Cardiac septum (tissue), 1 donor: ENCODE data around the gene AKAP13. TPM values are rescaled to one million over a fixed set of nuclear protein-coding genes. Genes with fewer than 3 reads are reported as not detected.

Experiments
- DNase-seq: peaks from one replicate; pipeline ENCODE4 v3.0.0-alpha.2; 2020; ENCODE audit warnings: low spot score
- intact Hi-C: fragments of 100-400 bp; cut with DNase I; formaldehyde crosslinking; loops from one replicate; pipeline ENCODE4 v1.14.0; 2022
- total RNA-seq: library from RNA; stranded (reverse); fragmentation: NEBNext Ultra II Directional; extraction: Animal tissue kit (Norgen Biotek cat#: 25700); gene quantifications from one replicate; pipeline ENCODE4 v1.2.1, GENCODE V29; 2021
- donor health status: DM: no; HTN: no; CAD: no.

AKAP13 gene
- total RNA-seq, 1 donor from 2014 or later: 458 TPM

GRCh38 chr15:85745525-85746150 lies 365.2 kb downstream of the AKAP13 start:
- DNase-seq: peak; percentile 71
- intact Hi-C loops: no loop called here

DNA sequence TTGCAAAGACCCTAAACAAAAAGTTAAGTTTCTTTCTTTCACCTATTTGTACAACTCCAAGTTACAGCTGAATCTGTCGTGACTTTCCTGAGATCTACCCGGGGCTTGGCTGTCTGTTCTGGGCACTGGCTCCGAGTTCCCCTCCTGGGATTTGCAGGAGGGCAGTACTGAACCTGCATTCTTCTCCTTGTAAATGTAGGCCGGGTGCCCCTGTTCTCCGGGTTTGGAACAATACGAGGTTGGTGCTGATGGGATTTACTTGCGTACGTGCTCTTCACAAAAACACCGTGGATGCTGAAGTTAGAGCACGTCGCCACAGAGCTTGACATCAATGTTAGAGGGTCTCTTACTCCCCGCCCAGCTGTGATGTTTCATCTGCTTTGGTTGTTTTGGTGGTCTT lies 366.2 kb downstream of the AKAP13 start:
- intact Hi-C loops: no loop called here
- no peak for DNase-seq

DNA sequence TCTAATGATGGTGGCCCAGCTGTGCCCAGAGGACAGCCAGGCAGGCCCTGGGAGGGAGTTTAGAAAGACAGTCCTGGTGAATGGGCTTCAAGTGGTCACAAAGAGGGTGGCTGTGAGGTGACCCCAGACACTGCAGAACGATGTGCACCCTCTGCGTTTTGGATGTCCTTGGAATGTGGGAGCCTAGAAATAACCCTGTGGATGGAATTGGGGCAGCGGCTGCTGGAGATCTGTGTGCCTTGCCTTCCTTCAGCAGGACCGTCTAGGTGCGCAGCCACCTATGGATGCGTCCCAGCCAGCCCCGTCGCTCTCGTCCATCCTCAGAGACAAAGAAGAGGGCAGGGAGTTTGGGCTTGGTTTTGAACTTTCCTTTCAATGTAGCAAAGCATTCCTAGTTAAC lies 367.8 kb downstream of the AKAP13 start:
- intact Hi-C loops: no loop called here
- DNase-seq: no peak

DNA sequence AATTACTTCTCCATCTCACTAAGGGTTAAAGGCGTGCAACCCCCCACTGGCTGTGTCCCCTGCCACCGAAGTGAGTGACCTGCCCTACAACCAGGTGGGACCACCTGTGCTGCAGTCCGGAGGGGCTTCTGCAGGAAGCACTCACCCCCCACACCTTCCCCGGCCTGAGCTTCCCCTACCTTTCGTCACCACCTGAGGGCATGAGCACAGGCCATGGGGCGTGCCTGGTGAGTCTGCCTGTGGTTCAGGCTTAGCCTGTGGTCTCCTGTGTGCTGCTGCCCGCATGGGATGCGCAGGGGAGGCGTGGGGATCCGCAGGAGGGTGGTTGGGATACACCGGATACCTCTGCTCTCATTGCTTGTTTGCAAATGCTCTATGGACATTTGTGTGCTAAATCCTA lies 368.3 kb downstream of the AKAP13 start:
- intact Hi-C loops: no loop called here
- DNase-seq: no peak

GRCh38 chr15:85749261-85750151 lies 369.1 kb downstream of the AKAP13 start:
- intact Hi-C loops: no loop called here
- peak; percentile 76 for DNase-seq

GRCh38 chr15:85750319-85751290 lies 370.2 kb downstream of the AKAP13 start:
- DNase-seq: peak; percentile 91
- intact Hi-C loops: no loop called here

DNA sequence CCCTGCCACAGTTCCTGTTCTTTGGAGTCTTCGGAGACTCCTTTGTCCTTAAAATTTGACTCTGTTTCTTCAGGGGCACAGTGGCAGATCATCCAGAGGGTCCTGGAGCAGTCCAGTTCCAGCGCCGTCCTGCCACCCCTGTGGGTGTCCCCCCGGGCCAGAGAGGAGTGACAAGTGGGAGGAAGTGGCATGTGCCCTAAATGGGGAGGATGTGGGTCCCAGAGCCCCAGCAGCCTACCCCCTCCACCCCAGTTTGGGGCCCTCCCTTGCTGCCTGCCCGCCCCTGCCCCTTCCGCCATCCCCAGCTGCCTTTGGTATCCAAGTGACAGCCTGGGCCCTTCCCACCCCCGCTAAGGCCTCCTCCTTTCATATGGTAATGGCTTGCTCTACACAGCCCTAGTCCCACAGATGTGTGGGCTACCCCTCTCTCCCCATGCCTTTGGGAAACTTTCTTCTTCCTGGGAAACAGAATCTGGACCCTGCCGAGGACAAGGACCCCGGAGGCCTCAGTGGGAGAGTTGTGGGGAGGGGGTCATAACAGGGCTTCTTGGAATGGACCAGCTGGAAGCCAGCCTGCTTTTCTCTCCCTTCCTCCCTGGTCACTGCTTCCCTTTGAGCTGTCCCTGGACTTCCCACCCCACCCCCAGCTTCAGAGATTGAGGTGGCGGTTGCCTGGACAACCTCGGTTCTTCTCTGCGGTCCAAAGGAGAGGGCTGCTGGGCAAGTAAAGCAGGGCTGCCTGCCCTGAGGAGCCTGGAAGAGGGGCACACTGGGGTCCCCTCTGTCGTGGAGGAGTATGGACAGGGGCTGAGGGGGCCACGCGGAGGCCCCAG lies 371.1 kb downstream of the AKAP13 start:
- intact Hi-C loops: no loop called here
- DNase-seq: peak; percentile 67

DNA sequence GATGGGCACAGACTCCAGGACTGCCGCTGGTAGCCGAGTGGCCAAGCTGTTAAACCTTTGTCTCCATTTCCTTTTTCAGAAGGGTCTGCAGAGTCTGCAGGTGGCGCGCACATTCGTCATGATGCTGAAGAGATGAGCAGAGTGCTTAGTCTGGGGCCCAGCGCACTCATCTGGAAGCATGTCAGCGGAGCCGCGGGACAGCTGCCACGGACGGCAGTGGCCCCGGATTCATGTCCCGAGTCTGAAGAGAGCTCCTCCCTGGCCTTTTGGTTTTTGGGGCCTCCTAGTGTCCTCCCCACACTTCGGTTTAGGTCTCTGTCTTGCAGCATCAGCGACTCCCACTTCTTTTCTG lies 371.7 kb downstream of the AKAP13 start:
- intact Hi-C loops: no loop called here
- DNase-seq: peak; percentile 71

DNA sequence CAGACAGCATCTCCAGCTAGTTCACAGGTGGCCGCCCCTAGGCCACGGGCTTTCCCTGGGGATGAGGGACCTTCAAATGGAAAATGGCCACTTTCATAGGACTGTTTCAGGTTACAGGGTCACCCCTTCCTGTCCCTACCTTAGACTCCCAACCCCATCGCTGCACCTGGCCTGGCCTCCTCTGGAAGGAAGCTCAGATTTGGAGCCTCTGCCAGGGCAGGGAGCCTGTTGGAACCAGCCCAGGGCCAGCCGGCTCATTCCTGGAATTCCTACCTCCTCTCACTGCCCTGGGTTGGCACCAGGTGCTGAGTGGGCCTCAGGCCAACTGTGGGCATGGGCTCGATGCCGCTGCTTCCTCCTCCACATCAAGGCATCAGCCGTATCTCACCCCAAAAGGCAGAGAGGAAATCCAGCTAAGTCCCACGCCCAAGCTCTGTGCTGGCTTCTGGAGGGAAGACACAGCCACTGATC lies 372.1 kb downstream of the AKAP13 start:
- intact Hi-C loops: no loop called here
- peak; percentile 72 for DNase-seq

GRCh38 chr15:85753261-85753660 lies 372.9 kb downstream of the AKAP13 start:
- no peak for DNase-seq
- intact Hi-C loops: no loop called here

DNA sequence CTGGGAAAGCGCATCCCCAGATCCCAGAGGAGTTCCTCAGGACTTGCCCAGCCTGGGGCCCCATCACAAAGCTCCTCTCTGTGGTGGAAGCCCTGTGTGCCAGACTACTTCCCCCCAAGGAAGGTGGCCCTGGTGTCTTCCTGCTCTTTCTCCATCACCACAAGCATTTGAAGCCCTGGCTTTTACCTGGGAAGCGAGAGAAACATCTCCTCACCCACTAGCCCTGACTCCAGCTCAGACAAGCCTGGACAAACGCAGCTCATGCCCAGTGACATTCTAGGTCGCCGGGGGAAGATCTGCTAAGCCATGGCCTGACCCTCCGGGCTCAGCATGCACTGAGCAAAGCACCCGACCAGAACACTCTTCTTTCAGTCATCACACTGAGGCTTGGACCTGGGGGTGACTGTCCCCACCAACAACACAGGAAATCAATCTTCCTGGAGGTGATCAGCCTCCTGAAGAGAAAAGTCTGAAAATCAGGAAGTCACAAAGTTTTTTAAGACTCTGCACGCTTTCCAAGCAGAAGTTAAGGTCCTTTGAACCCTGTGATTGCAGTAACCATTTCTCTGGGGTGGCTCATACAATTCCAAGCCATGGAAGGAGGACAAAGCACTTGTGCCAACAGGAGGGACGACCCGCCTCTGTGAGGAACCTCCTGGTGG lies 373.5 kb downstream of the AKAP13 start:
- intact Hi-C loops: no loop called here
- DNase-seq: peak; percentile 57

DNA sequence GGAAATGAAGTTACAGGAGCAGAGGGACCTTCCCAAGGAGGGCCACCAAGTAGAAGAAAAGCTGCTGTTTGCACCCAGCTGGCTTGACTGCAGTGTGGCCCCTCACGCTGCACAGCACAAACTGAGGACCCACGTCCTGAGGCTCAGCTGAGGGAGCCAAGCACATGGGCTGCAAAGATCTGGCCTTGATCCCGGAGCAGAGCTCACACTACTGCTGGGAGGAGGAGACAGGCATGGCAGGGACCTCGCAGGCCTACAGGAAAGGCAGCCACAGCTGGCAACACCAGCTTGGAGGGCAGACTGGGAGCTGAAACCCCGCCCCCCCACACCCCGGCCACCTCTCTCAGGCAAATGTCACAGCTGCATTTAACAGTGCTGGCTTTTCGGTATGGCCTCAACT lies 374.6 kb downstream of the AKAP13 start:
- intact Hi-C loops: loop anchor here (5.0 kb wide), 1 partner anchor 37 kb away; the partner anchor contains the start of gene KLHL25
- DNase-seq: peak; percentile 80

- DNase-seq: peak; percentile 74
- intact Hi-C loops: loop anchor here (5.0 kb wide), 1 partner anchor 37 kb away; the partner anchor contains the start of gene KLHL25
Observed at GRCh38 chr15:85755471-85755870, 375.1 kb downstream of the AKAP13 start.

DNA sequence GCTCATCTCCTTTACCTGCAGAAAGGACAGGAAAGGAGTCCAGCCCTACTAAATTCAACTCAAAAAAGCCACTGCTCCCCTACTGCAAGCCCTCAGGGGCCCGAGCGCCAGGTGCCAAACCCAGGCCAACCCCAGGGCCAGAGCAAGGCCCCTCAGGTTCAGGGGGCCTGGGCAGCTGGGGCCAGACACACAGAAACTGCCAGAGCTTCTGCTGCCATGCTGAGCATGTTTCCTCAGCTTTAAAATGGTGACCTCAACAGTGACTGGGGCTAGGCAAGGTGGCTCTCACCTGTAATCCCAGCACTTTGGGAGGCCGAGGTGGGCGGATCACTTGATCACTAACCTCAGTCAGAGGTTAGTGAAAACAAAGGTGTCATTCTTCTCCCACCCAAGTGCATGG lies 375.5 kb downstream of the AKAP13 start:
- intact Hi-C loops: loop anchor here (5.0 kb wide), 1 partner anchor 36 kb away; the partner anchor contains the start of gene KLHL25
- DNase-seq: peak; percentile 72

- intact Hi-C loops: loop anchor here (5.0 kb wide), 1 partner anchor 36 kb away; the partner anchor contains the start of gene KLHL25
- DNase-seq: peak; percentile 56
Observed at GRCh38 chr15:85756411-85757072, 376.1 kb downstream of the AKAP13 start.

DNA sequence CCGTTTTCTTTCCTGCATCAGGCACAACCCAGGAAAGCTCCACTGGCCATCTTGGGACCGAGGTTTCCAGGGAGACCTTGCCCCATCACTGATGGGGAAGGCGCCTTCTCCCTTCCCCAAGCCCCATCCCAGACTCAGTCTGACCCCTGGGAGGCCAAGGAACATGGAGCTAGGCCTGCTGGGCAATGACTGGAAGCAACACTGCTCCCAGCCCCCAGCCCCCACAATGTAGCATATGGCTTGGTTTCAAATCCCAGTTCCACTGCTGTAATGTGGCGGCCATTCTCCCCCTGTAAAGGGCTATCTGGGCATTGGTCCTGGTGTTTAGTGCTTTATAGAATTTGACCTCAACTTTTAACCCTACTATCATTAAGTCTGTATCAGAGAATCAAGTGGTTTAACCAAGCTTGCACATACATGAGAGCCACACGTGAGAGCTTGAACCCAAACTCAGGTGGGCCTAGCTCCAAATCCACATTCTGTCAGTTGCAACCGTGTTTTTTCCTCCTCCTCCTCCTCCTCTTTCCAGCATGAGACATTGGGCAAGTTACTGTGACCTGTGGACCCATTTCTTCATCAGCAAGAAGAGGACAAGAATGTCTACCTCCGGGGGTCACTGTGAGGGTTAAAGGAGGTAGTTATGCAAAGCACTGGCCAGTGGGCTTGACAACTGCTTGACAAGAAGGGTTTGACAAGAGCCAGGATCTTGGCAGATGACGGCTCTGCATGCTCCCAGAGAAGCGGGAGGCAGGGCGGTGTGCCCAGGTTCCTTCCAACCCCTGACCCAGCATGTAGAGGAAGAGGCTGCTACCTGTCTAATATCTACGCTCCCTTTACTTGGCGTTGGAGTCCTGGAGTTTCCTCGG lies 376.9 kb downstream of the AKAP13 start:
- DNase-seq: peak; percentile 75
- intact Hi-C loops: loop anchor here (5.0 kb wide), 1 partner anchor 35 kb away; the partner anchor contains the start of gene KLHL25
